ENCODE measurements around the gene IGFBP6.
"Not testable (repeated sequence)": the region's sequence is repeated elsewhere in the genome, so short reads cannot be mapped to it uniquely, and the experiment has no call there.

The IGFBP6 gene

GRCh38 chr12:53098354-53098981, 1.0 kb downstream of the IGFBP6 start:
- no peak for DNase-seq

GRCh38 chr12:53099071-53099882, 1.8 kb downstream of the IGFBP6 start:
- DNase-seq = peak; percentile 24

- DNase-seq = no peak
These were observed 3.1 kb downstream of the IGFBP6 start for GRCh38 chr12:53100466-53101151.

- DNase-seq = no peak
These were observed 3.8 kb downstream of the IGFBP6 start for GRCh38 chr12:53101266-53101665.

- DNase-seq = no peak
These were observed 4.7 kb downstream of the IGFBP6 start for GRCh38 chr12:53101931-53102781.

GRCh38 chr12:53102883-53103807, 5.7 kb downstream of the IGFBP6 start, which contains the start of gene SOAT2:
Gene SOAT2, plus strand, starts transcription at chr12:53103486. Its CDS starts 92 bp downstream, at chr12:53103578.
- no peak for DNase-seq

- no peak for DNase-seq
These were observed 6.4 kb downstream of the IGFBP6 start for GRCh38 chr12:53103860-53104305.

- DNase-seq = no peak
These were observed 7.8 kb downstream of the IGFBP6 start for GRCh38 chr12:53105256-53105655.

GRCh38 chr12:53105712-53106439, 8.4 kb downstream of the IGFBP6 start:
- DNase-seq = no peak

- DNase-seq = no peak
These were observed 9.7 kb downstream of the IGFBP6 start for GRCh38 chr12:53107122-53107521.

GRCh38 chr12:53112431-53112830, 15.0 kb downstream of the IGFBP6 start:
- DNase-seq = not testable (repeated sequence)

GRCh38 chr12:53113136-53113705, 15.8 kb downstream of the IGFBP6 start:
- no peak for DNase-seq

- DNase-seq = no peak
These were observed 16.5 kb downstream of the IGFBP6 start for GRCh38 chr12:53113951-53114350.

GRCh38 chr12:53115112-53115890, 17.8 kb downstream of the IGFBP6 start:
- no peak for DNase-seq

GRCh38 chr12:53115891-53116648, 18.6 kb downstream of the IGFBP6 start:
- DNase-seq = no peak

- DNase-seq = no peak
These were observed 21.4 kb downstream of the IGFBP6 start for GRCh38 chr12:53118751-53119300.

- DNase-seq = no peak
These were observed 23.4 kb downstream of the IGFBP6 start for GRCh38 chr12:53120685-53121525.

Data from NCI-H1048 (cell line).